GM20431 (cell line): ENCODE data around the gene PCDH12.

ENCODE experiments used
- in situ Hi-C: fragments of 300-500 bp; cut with MseI, MboI; formaldehyde crosslinking; loops from one replicate; pipeline ENCODE4 v1.15.0; 2020; ENCODE audit warnings: low sequenced_read_pairs; ENCODE audit not compliant: unreplicated experiment

Gene PCDH12

GRCh38 chr5:141915881-141916336 lies 42.1 kb downstream of the PCDH12 start:
- in situ Hi-C loops: no loop called here

GRCh38 chr5:141914797-141915196 lies 43.2 kb downstream of the PCDH12 start:
- in situ Hi-C loops: no loop called here

GRCh38 chr5:141914199-141914743 lies 43.7 kb downstream of the PCDH12 start:
- in situ Hi-C loops: no loop called here

- in situ Hi-C loops: no loop called here
Observed at GRCh38 chr5:141913560-141914198, 44.3 kb downstream of the PCDH12 start.

GRCh38 chr5:141910271-141910673 lies 47.7 kb downstream of the PCDH12 start:
- in situ Hi-C loops: no loop called here

GRCh38 chr5:141909212-141909611 lies 48.8 kb downstream of the PCDH12 start:
- in situ Hi-C loops: no loop called here

- in situ Hi-C loops: no loop called here
Observed at GRCh38 chr5:141908796-141909195, 49.2 kb downstream of the PCDH12 start.

- in situ Hi-C loops: no loop called here
Observed at GRCh38 chr5:141906972-141907371, 51.0 kb downstream of the PCDH12 start.

- in situ Hi-C loops: no loop called here
Observed at GRCh38 chr5:141906517-141906916, 51.5 kb downstream of the PCDH12 start.

- in situ Hi-C loops: no loop called here
Observed at GRCh38 chr5:141904551-141904950, 53.5 kb downstream of the PCDH12 start.

GRCh38 chr5:141903261-141903660 lies 54.7 kb downstream of the PCDH12 start:
- in situ Hi-C loops: no loop called here

GRCh38 chr5:141902015-141902814 lies 55.8 kb downstream of the PCDH12 start:
- in situ Hi-C loops: no loop called here

- in situ Hi-C loops: no loop called here
Observed at GRCh38 chr5:141898448-141899049, 59.5 kb downstream of the PCDH12 start.

- in situ Hi-C loops: no loop called here
Observed at GRCh38 chr5:141897425-141897824, 60.6 kb downstream of the PCDH12 start.
